ENCODE measurements around the gene PAX6. TPM values are rescaled to one million over a fixed set of nuclear protein-coding genes. Genes with fewer than 3 reads are reported as not detected.

The PAX6 gene
- polyA plus RNA-seq, 1 experiment: not detected

DNA sequence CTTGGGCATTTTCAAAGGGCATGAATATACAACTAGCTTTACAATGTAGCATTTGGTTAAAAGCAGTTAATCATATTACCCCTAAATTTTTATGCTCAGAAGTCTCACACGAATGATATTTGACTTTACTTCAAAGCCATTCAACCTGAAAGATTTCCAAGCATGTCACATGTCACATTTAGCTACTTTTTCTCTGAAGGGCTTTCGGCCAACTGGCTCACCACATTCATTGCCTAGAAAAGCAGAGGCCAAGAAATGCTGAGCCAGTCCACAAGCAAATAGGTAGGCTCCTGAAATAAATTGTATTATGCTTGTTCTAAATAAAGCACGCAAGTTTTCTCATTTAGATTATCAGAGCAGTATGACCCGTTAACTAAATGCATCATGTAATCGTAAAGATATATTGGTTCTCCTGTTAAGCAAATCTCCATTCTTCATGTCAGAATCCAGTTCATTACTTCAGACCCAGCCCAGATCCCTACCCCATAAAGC, 30.6 kb downstream of the PAX6 start:
- no peak for TF ChIP-seq CTCF (IDR thresholded peaks at IDR 0.05; ENCODE audit: insufficient read depth, low read depth, low read length)
- DNase-seq (ENCODE audit: low read depth): no peak
- CTCF ChIA-PET: interaction anchor here (0.8 kb wide), 1 partner anchor 18 kb away, joined by 3 read pairs; no protein-coding TSS in a partner anchor
- Histone ChIP-seq H3K27me3 (ENCODE audit: control insufficient read depth, insufficient read depth, low read length) (no peaks in the 10 kb centered on the region), H3K36me3 (ENCODE audit: control insufficient read depth, insufficient read depth, low read length) (no peaks in the 10 kb centered on the region), H3K4me3 (ENCODE audit: low read depth, low read length) (no peak overlapping the region)
- POLR2A ChIA-PET: no interaction called here

GRCh38 chr11:31780078-31780477, 31.0 kb downstream of the PAX6 start:
- POLR2A ChIA-PET: no interaction called here
- H3K4me3 ChIP-seq (ENCODE audit: low read depth, low read length): no peak overlapping the region
- DNase-seq (ENCODE audit: low read depth): no peak
- H3K36me3 ChIP-seq (ENCODE audit: control insufficient read depth, insufficient read depth, low read length): no peaks in the 10 kb centered on the region
- CTCF ChIA-PET: interaction anchor here (0.8 kb wide), 1 partner anchor 19 kb away, joined by 3 read pairs; no protein-coding TSS in a partner anchor
- H3K27me3 ChIP-seq (ENCODE audit: control insufficient read depth, insufficient read depth, low read length): no peaks in the 10 kb centered on the region
- TF ChIP-seq CTCF (IDR thresholded peaks at IDR 0.05; ENCODE audit: insufficient read depth, low read depth, low read length): no peak

- H3K36me3 ChIP-seq (ENCODE audit: control insufficient read depth, insufficient read depth, low read length): no peaks in the 10 kb centered on the region
- no peak for DNase-seq (ENCODE audit: low read depth)
- ChIA-PET CTCF (no interaction called here), POLR2A (no interaction called here)
- no peak for TF ChIP-seq CTCF (IDR thresholded peaks at IDR 0.05; ENCODE audit: insufficient read depth, low read depth, low read length)
- no peaks in the 10 kb centered on the region for H3K27me3 ChIP-seq (ENCODE audit: control insufficient read depth, insufficient read depth, low read length)
- no peak overlapping the region for H3K4me3 ChIP-seq (ENCODE audit: low read depth, low read length)
Measured at GRCh38 chr11:31779374-31779791, 31.7 kb downstream of the PAX6 start.

DNA sequence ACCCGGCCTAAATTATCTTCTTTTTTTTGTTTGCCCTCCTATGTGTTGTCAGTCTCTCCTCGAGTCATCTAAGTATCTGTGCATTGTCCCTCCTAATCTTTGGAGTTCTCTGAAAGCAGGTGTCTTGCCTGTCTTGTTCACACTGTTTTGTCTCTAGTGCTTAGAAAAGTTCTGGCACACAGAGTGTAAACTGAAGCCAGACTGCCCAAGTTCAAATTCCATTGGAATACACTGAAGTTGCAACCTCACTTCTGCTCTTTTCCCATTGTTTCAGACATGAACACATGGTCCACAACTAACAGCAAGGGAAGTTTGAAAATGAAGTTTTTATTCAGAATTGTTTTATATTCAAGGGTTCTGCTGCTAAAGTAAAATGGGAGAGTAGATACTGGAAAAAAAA, 38.7 kb downstream of the PAX6 start:
- no peaks in the 10 kb centered on the region for H3K27me3 ChIP-seq (ENCODE audit: control insufficient read depth, insufficient read depth, low read length)
- no peak overlapping the region for H3K4me3 ChIP-seq (ENCODE audit: low read depth, low read length)
- ChIA-PET CTCF (no interaction called here), POLR2A (no interaction called here)
- no peak for TF ChIP-seq CTCF (IDR thresholded peaks at IDR 0.05; ENCODE audit: insufficient read depth, low read depth, low read length)
- DNase-seq (ENCODE audit: low read depth): no peak
- no peaks in the 10 kb centered on the region for H3K36me3 ChIP-seq (ENCODE audit: control insufficient read depth, insufficient read depth, low read length)

GRCh38 chr11:31770011-31770700, 41.0 kb downstream of the PAX6 start:
- ChIA-PET POLR2A (no interaction called here), CTCF (no interaction called here)
- no peaks in the 10 kb centered on the region for H3K36me3 ChIP-seq (ENCODE audit: control insufficient read depth, insufficient read depth, low read length)
- H3K27me3 ChIP-seq (ENCODE audit: control insufficient read depth, insufficient read depth, low read length): no peaks in the 10 kb centered on the region
- no peak overlapping the region for H3K4me3 ChIP-seq (ENCODE audit: low read depth, low read length)
- DNase-seq (ENCODE audit: low read depth): no peak
- no peak for TF ChIP-seq CTCF (IDR thresholded peaks at IDR 0.05; ENCODE audit: insufficient read depth, low read depth, low read length)

All from BJ (cell line).